Esophagus muscularis mucosa (tissue), 4 donors: ENCODE measurements around the gene SLBP.

Experiments used
- EP300 ChIP-seq: sonication (generic); formaldehyde crosslinking; IDR thresholded peaks from one replicate; pipeline ENCODE4 v1.6.1; 2017; ENCODE audit warnings: antibody characterized with exemption
- POLR2A ChIP-seq: fragments of 450-650 bp; IDR thresholded peaks from one replicate; pipeline ENCODE4 v1.6.1; 2017; ENCODE audit warnings: antibody characterized with exemption, moderate library complexity, mild to moderate bottlenecking, low read depth
- POLR2AphosphoS5 ChIP-seq, 2 donors: sonication (generic); formaldehyde crosslinking; IDR thresholded peaks; one replicate each; pipeline ENCODE4 v1.6.1; 2017; ENCODE audit warnings: antibody characterized with exemption in 2 of 2
- TF ChIP-seq, protein P1 (sequence below), 3 experiments: fragments of 200-600 bp in 2 of 3; fragments of 450-650 bp in 1 of 3; sonication (generic) in 2 of 3; IDR thresholded peaks; one replicate each; pipeline ENCODE4 v1.5.1; 2017 to 2019; ENCODE audit warnings: antibody characterized with exemption in 3 of 3, mild to moderate bottlenecking in 2 of 3, moderate library complexity in 1 of 3

DNA sequence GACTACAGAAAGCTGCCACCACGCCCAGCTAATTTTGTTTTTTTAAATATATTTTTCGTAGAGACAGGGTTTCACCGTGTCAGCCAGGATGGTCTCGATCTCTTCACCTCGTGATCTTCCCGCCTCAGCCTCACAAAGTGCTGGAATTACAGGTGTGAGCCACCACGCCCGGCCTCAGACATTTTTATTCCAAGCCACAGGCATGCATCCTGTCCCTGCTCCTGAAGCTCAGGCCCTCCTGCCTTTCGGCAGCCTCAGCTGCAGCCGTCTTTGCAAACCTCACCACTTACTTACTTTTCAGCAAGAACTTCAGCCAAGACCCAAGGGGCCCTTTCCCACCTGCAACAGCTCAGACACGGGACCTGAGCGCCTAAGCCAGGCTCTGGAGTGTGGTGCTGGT, 54.0 kb downstream of the SLBP start:
- TF ChIP-seq, protein P1, sequence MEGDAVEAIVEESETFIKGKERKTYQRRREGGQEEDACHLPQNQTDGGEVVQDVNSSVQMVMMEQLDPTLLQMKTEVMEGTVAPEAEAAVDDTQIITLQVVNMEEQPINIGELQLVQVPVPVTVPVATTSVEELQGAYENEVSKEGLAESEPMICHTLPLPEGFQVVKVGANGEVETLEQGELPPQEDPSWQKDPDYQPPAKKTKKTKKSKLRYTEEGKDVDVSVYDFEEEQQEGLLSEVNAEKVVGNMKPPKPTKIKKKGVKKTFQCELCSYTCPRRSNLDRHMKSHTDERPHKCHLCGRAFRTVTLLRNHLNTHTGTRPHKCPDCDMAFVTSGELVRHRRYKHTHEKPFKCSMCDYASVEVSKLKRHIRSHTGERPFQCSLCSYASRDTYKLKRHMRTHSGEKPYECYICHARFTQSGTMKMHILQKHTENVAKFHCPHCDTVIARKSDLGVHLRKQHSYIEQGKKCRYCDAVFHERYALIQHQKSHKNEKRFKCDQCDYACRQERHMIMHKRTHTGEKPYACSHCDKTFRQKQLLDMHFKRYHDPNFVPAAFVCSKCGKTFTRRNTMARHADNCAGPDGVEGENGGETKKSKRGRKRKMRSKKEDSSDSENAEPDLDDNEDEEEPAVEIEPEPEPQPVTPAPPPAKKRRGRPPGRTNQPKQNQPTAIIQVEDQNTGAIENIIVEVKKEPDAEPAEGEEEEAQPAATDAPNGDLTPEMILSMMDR (IDR thresholded peaks at IDR 0.05) = no peak
- TF ChIP-seq POLR2A (no peak), POLR2AphosphoS5 (IDR thresholded peaks at IDR 0.05) (no peak), EP300 (no peak)
